Measurements from ENCODE around the gene HDAC9.
A peak's percentile ranks its signal among the peaks of the same experiment; 100 is the strongest.

HDAC9 gene

DNA sequence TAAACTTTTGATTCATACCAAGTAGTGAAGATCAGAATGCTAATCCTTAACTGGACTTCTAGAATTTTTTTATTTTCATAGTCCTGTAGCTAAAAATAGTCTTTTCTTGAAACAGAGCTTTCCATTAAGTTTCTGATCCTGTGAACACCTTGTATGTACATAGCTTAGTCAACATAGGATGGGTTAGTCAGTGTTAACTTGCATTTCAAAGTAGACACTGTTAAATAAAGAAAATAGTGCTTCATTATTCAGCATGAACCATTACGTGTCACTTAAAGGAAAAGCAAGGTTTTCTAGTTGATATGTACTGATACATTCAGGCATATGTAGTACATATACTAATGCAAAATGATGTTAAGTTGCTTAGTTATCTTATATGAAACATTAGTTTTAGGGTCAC is 7.5 kb upstream of the HDAC9 start:
- H3K27me3 ChIP-seq, result no peaks in the 10 kb centered on the region
- H3K4me3 ChIP-seq (ENCODE audit: low read depth, low read length), result no peak overlapping the region
- H3K9me3 ChIP-seq, result no peaks in the 10 kb centered on the region
- no peak for DNase-seq
- peaks cover 15% of the 10 kb centered on the region for H3K4me1 ChIP-seq
- H3K36me3 ChIP-seq, result no peaks in the 10 kb centered on the region
- TF ChIP-seq, protein P1, sequence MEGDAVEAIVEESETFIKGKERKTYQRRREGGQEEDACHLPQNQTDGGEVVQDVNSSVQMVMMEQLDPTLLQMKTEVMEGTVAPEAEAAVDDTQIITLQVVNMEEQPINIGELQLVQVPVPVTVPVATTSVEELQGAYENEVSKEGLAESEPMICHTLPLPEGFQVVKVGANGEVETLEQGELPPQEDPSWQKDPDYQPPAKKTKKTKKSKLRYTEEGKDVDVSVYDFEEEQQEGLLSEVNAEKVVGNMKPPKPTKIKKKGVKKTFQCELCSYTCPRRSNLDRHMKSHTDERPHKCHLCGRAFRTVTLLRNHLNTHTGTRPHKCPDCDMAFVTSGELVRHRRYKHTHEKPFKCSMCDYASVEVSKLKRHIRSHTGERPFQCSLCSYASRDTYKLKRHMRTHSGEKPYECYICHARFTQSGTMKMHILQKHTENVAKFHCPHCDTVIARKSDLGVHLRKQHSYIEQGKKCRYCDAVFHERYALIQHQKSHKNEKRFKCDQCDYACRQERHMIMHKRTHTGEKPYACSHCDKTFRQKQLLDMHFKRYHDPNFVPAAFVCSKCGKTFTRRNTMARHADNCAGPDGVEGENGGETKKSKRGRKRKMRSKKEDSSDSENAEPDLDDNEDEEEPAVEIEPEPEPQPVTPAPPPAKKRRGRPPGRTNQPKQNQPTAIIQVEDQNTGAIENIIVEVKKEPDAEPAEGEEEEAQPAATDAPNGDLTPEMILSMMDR (IDR thresholded peaks at IDR 0.05; ENCODE audit: low read depth, low read length), result no peak

DNA sequence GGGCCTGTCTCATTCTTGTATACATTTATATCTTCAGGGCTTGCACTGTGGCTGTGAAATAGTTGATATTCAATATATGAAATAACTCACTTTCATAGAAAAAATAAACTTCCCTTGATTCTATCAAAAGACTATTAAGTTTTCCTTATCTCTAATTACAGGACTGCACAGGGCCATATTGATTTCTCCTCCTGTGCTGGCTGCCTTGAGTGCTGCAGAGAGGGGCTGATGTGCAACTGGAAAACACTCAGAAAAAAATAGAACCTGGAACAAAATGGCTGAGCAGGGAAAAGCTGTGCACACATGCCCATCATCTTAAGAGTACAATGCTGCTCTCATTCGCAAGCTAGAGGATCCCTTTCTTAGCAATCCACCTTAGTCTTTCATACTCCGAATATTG is 5.9 kb upstream of the HDAC9 start:
- H3K36me3 ChIP-seq, result no peaks in the 10 kb centered on the region
- H3K4me3 ChIP-seq (ENCODE audit: low read depth, low read length), result no peak overlapping the region
- TF ChIP-seq, protein P1 (IDR thresholded peaks at IDR 0.05; ENCODE audit: low read depth, low read length), result no peak
- DNase-seq, result peak; percentile 31
- H3K27me3 ChIP-seq, result no peaks in the 10 kb centered on the region
- H3K9me3 ChIP-seq, result no peaks in the 10 kb centered on the region
- H3K4me1 ChIP-seq, result peaks cover 20% of the 10 kb centered on the region

DNA sequence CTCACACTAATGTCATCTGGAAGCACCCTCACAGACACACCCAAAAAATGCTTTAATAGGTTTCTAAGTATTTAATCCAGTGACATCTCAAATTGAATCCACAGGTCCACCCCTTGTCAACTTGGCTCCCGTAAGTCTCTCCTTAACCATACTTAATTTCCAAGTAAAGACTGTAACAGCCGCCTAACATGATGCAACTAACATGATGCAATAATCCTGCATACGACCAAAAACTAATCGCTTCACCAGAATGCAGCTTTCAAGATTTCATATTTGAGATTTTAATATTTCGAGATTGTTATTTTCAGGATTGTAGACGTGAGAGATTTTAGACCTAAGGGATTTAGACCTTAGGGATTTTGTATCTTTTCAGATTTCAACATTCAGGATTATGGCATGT is 3.7 kb upstream of the HDAC9 start:
- no peak for DNase-seq
- peaks cover 21% of the 10 kb centered on the region for H3K4me1 ChIP-seq
- H3K4me3 ChIP-seq (ENCODE audit: low read depth, low read length), result no peak overlapping the region
- no peaks in the 10 kb centered on the region for H3K9me3 ChIP-seq
- TF ChIP-seq, protein P1 (IDR thresholded peaks at IDR 0.05; ENCODE audit: low read depth, low read length), result no peak
- no peaks in the 10 kb centered on the region for H3K27me3 ChIP-seq
- no peaks in the 10 kb centered on the region for H3K36me3 ChIP-seq

DNA sequence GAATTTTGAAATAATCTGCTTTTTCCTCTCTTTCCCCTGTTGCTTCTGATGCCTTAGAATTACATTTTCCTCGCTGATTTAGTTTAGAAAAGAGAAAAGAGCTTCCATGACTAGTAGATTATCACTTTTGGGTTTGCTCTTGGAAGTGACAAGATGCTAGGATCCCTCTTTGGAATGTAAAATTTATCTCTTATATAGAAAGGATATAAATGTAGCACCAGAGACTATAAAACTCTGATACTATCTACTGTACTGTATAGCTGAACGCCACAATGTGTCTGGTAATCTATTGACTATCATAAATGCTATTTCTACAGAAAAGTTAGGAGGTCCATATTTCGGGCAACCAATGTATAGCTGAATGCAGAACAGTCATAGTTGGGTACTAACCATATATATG is 1.1 kb upstream of the HDAC9 start:
- Histone ChIP-seq H3K4me1 (peaks cover 28% of the 10 kb centered on the region), H3K27me3 (no peaks in the 10 kb centered on the region), H3K9me3 (no peaks in the 10 kb centered on the region), H3K36me3 (no peaks in the 10 kb centered on the region), H3K4me3 (ENCODE audit: low read depth, low read length) (peak overlapping the region; percentile 92)
- DNase-seq, result no peak
- TF ChIP-seq, protein P1 (IDR thresholded peaks at IDR 0.05; ENCODE audit: low read depth, low read length), result no peak

DNA sequence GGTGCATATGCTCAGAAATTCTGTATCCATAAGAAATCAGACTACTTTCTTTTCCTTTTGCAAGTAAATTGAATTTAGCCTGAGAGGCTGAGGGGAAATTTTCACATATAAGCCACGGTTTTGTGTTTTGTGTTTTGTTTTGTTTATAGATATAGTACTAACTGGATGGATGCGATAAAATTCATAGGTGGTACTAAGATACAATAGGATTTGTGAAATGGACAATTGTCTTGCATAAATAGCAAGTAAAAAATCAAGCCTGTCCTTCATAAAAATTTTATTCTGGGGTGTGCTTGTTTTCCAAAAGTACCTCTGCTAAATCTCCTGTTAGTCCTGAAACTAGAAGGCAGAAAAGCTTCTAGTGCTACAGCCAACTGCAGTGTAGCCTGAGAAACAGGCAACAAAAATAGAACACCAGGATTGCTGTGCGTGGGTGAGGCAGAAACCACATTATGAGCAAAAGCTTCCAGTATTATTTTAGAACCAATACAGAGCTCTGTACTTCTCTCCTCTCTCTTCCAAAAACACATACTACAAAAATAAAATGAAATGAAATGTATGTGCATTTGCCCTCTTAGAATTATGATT is 634 bp upstream of the HDAC9 start:
- Histone ChIP-seq H3K27me3 (no peaks in the 10 kb centered on the region), H3K36me3 (no peaks in the 10 kb centered on the region), H3K4me1 (peaks cover 23% of the 10 kb centered on the region), H3K4me3 (ENCODE audit: low read depth, low read length) (peak overlapping the region; percentile 92), H3K9me3 (no peaks in the 10 kb centered on the region)
- TF ChIP-seq, protein P1 (IDR thresholded peaks at IDR 0.05; ENCODE audit: low read depth, low read length), result no peak
- DNase-seq, result peak; percentile 32

DNA sequence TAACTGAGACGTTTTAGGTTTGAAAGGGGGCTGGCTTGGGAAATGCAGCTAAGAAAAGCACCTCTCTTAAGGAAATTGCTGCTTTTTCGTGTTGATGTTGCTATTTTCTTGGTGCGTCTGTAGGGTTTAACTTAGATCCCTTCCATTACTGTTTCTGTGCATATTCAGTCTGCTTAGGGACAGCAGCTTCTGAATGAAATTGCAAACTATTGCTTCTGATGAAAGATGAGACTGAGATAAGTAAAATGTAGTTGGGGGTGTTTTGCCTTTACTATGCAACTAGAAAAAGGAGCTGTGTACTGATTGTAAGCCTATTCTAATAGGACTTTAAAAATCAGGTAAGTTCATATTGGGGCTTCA is 772 bp downstream of the HDAC9 start:
- Histone ChIP-seq H3K4me3 (ENCODE audit: low read depth, low read length) (peak overlapping the region; percentile 92), H3K27me3 (no peaks in the 10 kb centered on the region), H3K9me3 (no peaks in the 10 kb centered on the region), H3K4me1 (peaks cover 18% of the 10 kb centered on the region), H3K36me3 (no peaks in the 10 kb centered on the region)
- TF ChIP-seq, protein P1 (IDR thresholded peaks at IDR 0.05; ENCODE audit: low read depth, low read length), result no peak
- DNase-seq, result no peak

Measured in BE2C (cell line).